Keratinocyte (primary cell): ENCODE measurements around the gene SSH3.

Experiments
- EZH2 ChIP-seq: IDR thresholded peaks from one replicate; pipeline ENCODE4 v1.6.1; 2012; ENCODE audit warnings: inconsistent platforms, mild to moderate bottlenecking, low read length, moderate library complexity
- TF ChIP-seq, protein P1 (sequence below), 3 experiments: IDR thresholded peaks in 1 of 3; conservative IDR thresholded peaks in 1 of 3; optimal IDR thresholded peaks in 1 of 3; 2 replicates in 2 of 3; 3 replicates in 1 of 3; pipeline versions ENCODE3 to v1.5.1; 2011; ENCODE audit warnings: low read length in 3 of 3, mild to moderate bottlenecking in 3 of 3, moderate library complexity in 2 of 3, control low read depth in 1 of 3, inconsistent platforms in 1 of 3; ENCODE audit not compliant: insufficient read depth in 2 of 3; ENCODE audit errors: extremely low read depth in 1 of 3

DNA sequence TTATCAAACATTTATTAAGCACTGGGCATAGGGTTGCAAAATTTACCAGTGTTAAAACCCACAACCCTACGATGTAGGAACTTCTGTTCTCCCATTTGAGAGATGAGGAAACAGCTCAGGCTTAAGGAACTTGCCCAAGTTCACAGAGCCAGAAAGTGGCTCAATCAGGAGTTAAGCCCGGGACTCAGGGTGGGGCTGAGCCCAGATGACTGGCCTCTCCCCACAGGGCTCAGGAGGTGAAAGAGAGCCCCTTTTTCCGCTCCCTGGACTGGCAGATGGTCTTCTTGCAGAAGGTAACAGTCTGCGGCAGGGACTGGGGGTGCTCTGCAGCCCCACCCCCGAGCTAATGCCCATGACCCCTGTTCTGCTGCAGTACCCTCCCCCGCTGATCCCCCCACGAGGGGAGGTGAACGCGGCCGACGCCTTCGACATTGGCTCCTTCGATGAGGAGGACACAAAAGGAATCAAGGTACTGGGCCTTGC is 19.8 kb upstream of the SSH3 start:
- TF ChIP-seq EZH2 = no peak
- TF ChIP-seq, protein P1, sequence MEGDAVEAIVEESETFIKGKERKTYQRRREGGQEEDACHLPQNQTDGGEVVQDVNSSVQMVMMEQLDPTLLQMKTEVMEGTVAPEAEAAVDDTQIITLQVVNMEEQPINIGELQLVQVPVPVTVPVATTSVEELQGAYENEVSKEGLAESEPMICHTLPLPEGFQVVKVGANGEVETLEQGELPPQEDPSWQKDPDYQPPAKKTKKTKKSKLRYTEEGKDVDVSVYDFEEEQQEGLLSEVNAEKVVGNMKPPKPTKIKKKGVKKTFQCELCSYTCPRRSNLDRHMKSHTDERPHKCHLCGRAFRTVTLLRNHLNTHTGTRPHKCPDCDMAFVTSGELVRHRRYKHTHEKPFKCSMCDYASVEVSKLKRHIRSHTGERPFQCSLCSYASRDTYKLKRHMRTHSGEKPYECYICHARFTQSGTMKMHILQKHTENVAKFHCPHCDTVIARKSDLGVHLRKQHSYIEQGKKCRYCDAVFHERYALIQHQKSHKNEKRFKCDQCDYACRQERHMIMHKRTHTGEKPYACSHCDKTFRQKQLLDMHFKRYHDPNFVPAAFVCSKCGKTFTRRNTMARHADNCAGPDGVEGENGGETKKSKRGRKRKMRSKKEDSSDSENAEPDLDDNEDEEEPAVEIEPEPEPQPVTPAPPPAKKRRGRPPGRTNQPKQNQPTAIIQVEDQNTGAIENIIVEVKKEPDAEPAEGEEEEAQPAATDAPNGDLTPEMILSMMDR (optimal IDR thresholded peaks at IDR 0.05 in 1 of 3, IDR thresholded peaks at IDR 0.05 in 1 of 3, conservative IDR thresholded peaks at IDR 0.05 in 1 of 3; ENCODE audit: extremely low read depth in 1 of 3, insufficient read depth in 2 of 3, low read length in 3 of 3) = no peak
